HG02759 (cell line): ENCODE results near the gene KCNMA1.
"Not testable (repeated sequence)": the region's sequence is repeated elsewhere in the genome, so short reads cannot be mapped to it uniquely, and the experiment has no call there.

Source experiments
- ATAC-seq: cut with Tn5 transposase; IDR thresholded peaks from one replicate; pipeline ENCODE4 v1.9.1; 2021; ENCODE audit warnings: mild to moderate bottlenecking, moderate library complexity; ENCODE audit not compliant: unreplicated experiment

KCNMA1 gene

GRCh38 chr10:77539147-77539935 is 98.3 kb downstream of the KCNMA1 start:
- no peak for ATAC-seq

GRCh38 chr10:77537720-77538373 is 99.8 kb downstream of the KCNMA1 start:
- ATAC-seq = no peak

GRCh38 chr10:77537071-77537470 is 100.5 kb downstream of the KCNMA1 start:
- ATAC-seq = no peak

GRCh38 chr10:77533887-77534278 is 103.7 kb downstream of the KCNMA1 start:
- no peak for ATAC-seq

GRCh38 chr10:77533146-77533886 is 104.3 kb downstream of the KCNMA1 start:
- ATAC-seq = no peak

- ATAC-seq = no peak
These were observed 105.5 kb downstream of the KCNMA1 start for GRCh38 chr10:77532068-77532467.

GRCh38 chr10:77531441-77532001 is 106.1 kb downstream of the KCNMA1 start:
- no peak for ATAC-seq

- ATAC-seq = no peak
These were observed 107.6 kb downstream of the KCNMA1 start for GRCh38 chr10:77530011-77530410.

- no peak for ATAC-seq
These were observed 108.5 kb downstream of the KCNMA1 start for GRCh38 chr10:77529050-77529576.

- ATAC-seq = no peak
These were observed 109.8 kb downstream of the KCNMA1 start for GRCh38 chr10:77527839-77528238.

- ATAC-seq = no peak
These were observed 110.6 kb downstream of the KCNMA1 start for GRCh38 chr10:77526868-77527617.

GRCh38 chr10:77524281-77524711 is 113.3 kb downstream of the KCNMA1 start:
- ATAC-seq = no peak

- no peak for ATAC-seq
These were observed 115.3 kb downstream of the KCNMA1 start for GRCh38 chr10:77522268-77522809.

GRCh38 chr10:77520995-77521394 is 116.6 kb downstream of the KCNMA1 start:
- no peak for ATAC-seq

- no peak for ATAC-seq
These were observed 117.3 kb downstream of the KCNMA1 start for GRCh38 chr10:77520290-77520689.

- ATAC-seq = not testable (repeated sequence)
These were observed 117.8 kb downstream of the KCNMA1 start for GRCh38 chr10:77519791-77520190.

GRCh38 chr10:77518910-77519274 is 118.7 kb downstream of the KCNMA1 start:
- ATAC-seq = no peak

GRCh38 chr10:77518241-77518909 is 119.2 kb downstream of the KCNMA1 start:
- no peak for ATAC-seq

GRCh38 chr10:77516575-77516974 is 121.0 kb downstream of the KCNMA1 start:
- ATAC-seq = no peak

GRCh38 chr10:77514870-77515269 is 122.7 kb downstream of the KCNMA1 start:
- ATAC-seq = no peak
